GM13976 (cell line): ENCODE data around the gene SLC16A6.

Experiments
- DNase-seq: peaks from one replicate; pipeline ENCODE4 v3.0.0; 2012; ENCODE audit warnings: low spot score
- in situ Hi-C: fragments of 300-500 bp; cut with MboI; formaldehyde crosslinking; loops from one replicate; pipeline ENCODE4 v1.12.0; 2022; ENCODE audit warnings: low sequenced_read_pairs, mixed read lengths, inconsistent platforms; ENCODE audit not compliant: unreplicated experiment
- TF ChIP-seq, protein P1 (sequence below): IDR thresholded peaks from 2 replicates; pipeline ENCODE4 v1.5.1; 2012; ENCODE audit warnings: borderline replicate concordance, mild to moderate bottlenecking; ENCODE audit not compliant: insufficient read depth; ENCODE audit errors: extremely low read depth, missing control alignments, control extremely low read depth

The SLC16A6 gene

DNA sequence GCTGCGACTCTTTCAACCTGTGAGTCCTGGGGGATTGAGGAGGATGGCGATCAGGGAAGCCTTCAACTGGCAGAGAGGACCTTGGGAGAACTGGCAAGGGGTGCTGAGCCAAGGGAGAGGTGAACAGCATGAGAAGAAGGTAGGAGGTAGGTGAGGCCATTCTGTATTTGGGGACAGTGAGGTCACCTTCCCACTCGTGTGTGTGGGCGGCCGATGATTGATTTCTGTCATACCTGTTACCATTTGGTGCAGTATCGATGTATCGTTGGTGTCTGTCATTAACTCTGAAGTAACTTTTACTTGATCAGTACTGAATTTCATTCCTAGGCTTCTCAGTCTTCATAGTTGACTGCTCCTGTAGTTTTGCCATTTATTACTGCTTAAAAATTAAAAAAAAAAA, 4.2 kb upstream of the SLC16A6 start:
- TF ChIP-seq, protein P1, sequence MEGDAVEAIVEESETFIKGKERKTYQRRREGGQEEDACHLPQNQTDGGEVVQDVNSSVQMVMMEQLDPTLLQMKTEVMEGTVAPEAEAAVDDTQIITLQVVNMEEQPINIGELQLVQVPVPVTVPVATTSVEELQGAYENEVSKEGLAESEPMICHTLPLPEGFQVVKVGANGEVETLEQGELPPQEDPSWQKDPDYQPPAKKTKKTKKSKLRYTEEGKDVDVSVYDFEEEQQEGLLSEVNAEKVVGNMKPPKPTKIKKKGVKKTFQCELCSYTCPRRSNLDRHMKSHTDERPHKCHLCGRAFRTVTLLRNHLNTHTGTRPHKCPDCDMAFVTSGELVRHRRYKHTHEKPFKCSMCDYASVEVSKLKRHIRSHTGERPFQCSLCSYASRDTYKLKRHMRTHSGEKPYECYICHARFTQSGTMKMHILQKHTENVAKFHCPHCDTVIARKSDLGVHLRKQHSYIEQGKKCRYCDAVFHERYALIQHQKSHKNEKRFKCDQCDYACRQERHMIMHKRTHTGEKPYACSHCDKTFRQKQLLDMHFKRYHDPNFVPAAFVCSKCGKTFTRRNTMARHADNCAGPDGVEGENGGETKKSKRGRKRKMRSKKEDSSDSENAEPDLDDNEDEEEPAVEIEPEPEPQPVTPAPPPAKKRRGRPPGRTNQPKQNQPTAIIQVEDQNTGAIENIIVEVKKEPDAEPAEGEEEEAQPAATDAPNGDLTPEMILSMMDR = no peak
- in situ Hi-C loops = no loop called here
- DNase-seq = no peak

DNA sequence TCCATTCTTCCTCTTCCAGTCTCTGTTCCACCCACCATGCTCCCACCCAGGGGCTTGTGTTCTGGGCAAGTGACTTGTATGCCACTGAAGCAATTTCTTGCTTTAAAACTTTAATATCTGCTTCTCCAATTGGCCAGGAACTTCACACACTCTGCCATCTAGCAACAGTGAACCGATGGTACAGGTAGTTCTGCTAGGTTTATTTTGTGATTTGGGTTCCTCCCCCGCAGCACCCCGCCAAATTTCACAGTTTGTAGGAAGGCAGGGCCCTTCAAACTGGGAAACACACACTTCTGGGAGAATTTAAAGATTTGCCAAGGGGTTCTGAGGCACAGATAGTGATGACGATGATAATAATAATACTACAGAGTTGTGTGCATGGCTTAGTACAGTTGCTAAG, 3.7 kb upstream of the SLC16A6 start:
- in situ Hi-C loops = no loop called here
- DNase-seq = no peak
- TF ChIP-seq, protein P1 = no peak

DNA sequence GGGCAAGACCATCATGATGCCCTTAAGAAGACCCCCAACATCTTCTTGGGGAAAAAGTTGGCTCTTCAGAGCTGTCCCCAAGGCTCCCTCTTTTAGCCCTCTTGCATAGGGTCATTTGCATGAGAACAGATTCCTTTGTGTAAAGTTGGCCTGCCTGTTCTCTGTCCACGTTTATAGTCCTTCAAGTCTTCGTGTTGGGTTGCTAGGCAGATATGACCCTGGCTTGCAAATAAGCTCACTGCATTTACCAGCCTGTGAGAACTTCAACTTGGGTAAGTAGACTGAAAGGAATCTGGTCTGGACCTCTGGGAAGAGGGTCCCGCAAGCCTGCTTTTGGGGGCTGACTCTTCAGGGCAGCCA, 3.2 kb upstream of the SLC16A6 start:
- in situ Hi-C loops = no loop called here
- DNase-seq = no peak
- TF ChIP-seq, protein P1 = no peak

DNA sequence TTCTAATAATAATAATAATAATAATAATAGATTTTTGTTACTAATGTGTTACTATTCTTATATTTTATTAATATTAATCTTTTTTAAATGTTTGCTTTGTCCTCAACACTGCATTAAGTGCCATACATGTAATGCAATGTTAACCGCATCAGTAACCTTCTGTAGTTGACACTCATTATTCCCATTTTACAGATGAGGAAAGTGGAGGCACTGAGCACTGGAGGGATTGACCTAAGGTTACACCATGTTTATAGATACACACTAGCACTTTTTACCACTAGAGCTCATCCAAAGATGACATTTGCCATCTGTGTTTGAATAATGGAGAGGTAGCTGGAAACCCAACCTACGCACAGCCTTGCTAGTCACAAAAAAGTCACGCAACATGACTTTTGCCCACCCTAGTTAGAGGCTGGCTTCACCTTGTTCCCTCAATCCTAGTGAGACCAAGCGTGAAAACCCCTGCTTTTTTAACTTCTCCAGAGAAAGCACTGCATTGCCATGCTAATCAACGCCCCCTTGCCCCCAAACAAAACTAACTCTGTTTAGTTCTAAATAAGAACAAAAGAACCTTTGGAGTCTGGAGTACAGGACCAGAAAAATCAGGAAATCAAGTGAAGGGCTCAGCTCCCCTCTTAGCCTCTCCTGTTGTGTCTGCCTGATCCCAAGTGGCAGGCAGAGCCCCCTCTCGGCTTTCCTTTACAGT, 2.7 kb upstream of the SLC16A6 start:
- DNase-seq = no peak
- in situ Hi-C loops = no loop called here
- TF ChIP-seq, protein P1 = no peak

DNA sequence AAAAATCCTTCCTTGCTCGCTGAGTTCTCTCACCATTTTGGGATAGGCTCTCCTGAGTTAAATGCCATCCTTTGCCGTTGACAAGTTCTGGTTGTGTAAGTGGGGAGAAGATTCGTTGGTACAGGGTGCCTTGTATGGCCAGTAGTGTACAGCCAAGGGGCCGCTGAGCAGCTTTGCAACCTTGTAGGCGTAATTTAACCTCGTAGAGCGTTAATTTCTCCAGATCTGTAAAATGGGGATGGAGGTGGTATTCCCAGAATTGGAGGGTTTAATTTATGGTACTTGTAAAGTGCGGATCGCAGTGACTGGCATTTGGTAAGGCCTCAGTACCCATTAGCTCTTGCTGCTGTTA, 1.7 kb upstream of the SLC16A6 start:
- in situ Hi-C loops = no loop called here
- no peak for DNase-seq
- TF ChIP-seq, protein P1 = no peak

DNA sequence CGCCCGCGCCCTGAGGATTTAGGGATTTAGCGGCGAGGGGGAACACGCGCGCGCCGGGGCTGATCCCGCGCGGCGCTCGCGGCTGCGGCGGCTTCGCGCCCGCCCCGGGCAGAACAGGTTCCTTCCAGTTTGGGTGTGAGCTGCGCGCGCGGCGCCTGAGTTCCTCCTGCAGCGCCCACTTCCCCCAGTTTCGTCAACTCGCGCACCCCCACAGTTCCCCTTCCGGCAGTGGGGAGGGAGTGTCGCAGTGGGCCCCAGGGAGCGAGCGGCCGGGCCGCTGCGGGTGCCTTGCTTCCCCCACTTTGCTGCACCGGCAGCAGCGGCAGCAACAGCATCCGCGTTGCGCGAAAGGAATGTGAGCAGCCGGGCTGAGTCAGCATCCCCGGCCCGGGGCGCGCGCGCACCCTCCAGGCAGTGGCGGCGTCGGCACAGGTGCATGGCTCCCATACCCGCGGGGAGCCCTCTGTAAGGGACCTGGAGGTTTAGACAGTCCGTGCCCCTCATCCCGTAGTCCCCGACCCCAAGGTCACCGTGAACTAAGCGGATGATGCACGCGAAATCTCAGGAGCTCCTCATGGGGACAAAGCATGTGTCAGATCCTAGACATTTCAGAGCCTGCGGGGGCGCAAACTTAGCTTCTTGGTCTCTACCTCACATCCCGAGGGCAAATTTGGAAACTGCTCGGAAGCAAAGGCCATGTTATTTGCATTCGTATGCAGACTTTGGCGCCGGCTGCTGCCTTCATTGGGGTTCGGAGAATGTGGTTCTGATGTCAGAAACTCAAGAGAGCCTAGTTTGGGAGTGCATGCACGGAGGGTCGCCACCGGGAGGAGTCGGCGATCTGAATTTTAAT, 1.1 kb upstream of the SLC16A6 start:
- DNase-seq = peak; percentile 91
- TF ChIP-seq, protein P1 = no peak
- in situ Hi-C loops = no loop called here
